NCI-H69 (cell line): ENCODE data around the gene COL4A1.

Source experiments
- DNase-seq: peaks from one replicate; lab custom pipeline; 2025; lab: John Stamatoyannopoulos, UW

Gene COL4A1

GRCh38 chr13:110293037-110293436, 13.9 kb downstream of the COL4A1 start:
- DNase-seq: no peak

GRCh38 chr13:110291286-110291685, 15.7 kb downstream of the COL4A1 start:
- no peak for DNase-seq

GRCh38 chr13:110290826-110291225, 16.1 kb downstream of the COL4A1 start:
- DNase-seq: no peak

- no peak for DNase-seq
Measured at GRCh38 chr13:110290153-110290552, 16.8 kb downstream of the COL4A1 start.

GRCh38 chr13:110289661-110290060, 17.3 kb downstream of the COL4A1 start:
- no peak for DNase-seq

GRCh38 chr13:110289174-110289573, 17.8 kb downstream of the COL4A1 start:
- DNase-seq: no peak

GRCh38 chr13:110286833-110287819, 19.8 kb downstream of the COL4A1 start:
- DNase-seq: no peak

- no peak for DNase-seq
Measured at GRCh38 chr13:110285991-110286832, 20.7 kb downstream of the COL4A1 start.

GRCh38 chr13:110284779-110285484, 22.0 kb downstream of the COL4A1 start:
- DNase-seq: no peak

- no peak for DNase-seq
Measured at GRCh38 chr13:110283736-110284517, 23.0 kb downstream of the COL4A1 start.

- DNase-seq: no peak
Measured at GRCh38 chr13:110282316-110282841, 24.6 kb downstream of the COL4A1 start.

- no peak for DNase-seq
Measured at GRCh38 chr13:110281736-110282135, 25.2 kb downstream of the COL4A1 start.

- no peak for DNase-seq
Measured at GRCh38 chr13:110280985-110281688, 25.8 kb downstream of the COL4A1 start.

GRCh38 chr13:110280231-110280813, 26.6 kb downstream of the COL4A1 start:
- DNase-seq: no peak

GRCh38 chr13:110279684-110280083, 27.3 kb downstream of the COL4A1 start:
- no peak for DNase-seq

- no peak for DNase-seq
Measured at GRCh38 chr13:110278859-110279258, 28.1 kb downstream of the COL4A1 start.

GRCh38 chr13:110277357-110277975, 29.5 kb downstream of the COL4A1 start:
- DNase-seq: no peak

- DNase-seq: no peak
Measured at GRCh38 chr13:110276553-110276950, 30.4 kb downstream of the COL4A1 start.

- DNase-seq: no peak
Measured at GRCh38 chr13:110275931-110276552, 30.9 kb downstream of the COL4A1 start.
